Glomerular endothelial cell (primary cell): Measurements from ENCODE around the gene UBC. TPM values are rescaled to one million over a fixed set of nuclear protein-coding genes. Genes with fewer than 3 reads are reported as not detected.
"Not testable (repeated sequence)": the region's sequence is repeated elsewhere in the genome, so short reads cannot be mapped to it uniquely, and the experiment has no call there.

Experiments used
- DNase-seq: peaks from one replicate; pipeline ENCODE4 v3.0.0-alpha.2; 2011; ENCODE audit warnings: low read depth, low spot score; ENCODE audit errors: extremely low read depth
- total RNA-seq: library from RNA; depleted of rRNA; stranded (reverse); fragments of >200 nt; gene quantifications from 2 replicates; pipeline ENCODE4 v1.2.3, GENCODE V29; 2015

Gene UBC
- total RNA-seq, 1 donor from 2014 or later, result 1,417 TPM

DNA sequence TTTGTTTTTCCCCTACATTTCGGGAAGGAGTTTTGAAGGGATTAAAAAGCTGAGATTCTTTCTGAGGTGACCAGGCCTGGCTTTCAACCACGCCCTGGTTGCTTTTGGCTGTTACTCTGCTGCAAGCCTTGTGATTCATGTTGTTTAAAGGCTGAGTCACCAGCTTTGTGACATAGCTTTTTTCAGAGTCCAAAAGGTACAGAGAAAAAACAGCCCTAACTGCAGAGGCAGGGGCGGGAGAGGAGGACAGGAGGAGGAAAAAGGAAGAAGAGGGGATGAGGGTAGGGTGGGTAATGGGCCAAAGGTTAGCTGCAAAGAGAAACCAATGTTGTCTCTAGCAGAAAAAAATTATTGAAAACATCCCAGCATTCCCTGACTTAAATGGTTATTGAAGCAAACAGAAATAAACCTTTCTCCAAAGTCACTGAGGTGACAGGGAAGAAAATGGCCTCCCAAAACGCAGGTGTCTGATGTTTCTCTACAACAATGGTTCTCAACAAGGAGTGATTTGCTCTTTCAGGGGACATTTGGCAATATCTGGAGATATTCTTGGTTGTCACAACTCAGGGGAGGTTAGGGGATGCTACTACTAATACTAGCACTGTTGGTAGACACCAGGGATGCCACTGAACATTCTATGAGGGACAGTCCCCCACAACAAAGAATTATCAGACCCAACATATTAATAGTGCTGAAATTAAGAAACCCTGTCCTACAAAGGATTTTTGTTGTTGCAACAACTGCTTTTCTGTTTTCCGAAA, 2.1 kb upstream of the UBC start:
- DNase-seq, result no peak

DNA sequence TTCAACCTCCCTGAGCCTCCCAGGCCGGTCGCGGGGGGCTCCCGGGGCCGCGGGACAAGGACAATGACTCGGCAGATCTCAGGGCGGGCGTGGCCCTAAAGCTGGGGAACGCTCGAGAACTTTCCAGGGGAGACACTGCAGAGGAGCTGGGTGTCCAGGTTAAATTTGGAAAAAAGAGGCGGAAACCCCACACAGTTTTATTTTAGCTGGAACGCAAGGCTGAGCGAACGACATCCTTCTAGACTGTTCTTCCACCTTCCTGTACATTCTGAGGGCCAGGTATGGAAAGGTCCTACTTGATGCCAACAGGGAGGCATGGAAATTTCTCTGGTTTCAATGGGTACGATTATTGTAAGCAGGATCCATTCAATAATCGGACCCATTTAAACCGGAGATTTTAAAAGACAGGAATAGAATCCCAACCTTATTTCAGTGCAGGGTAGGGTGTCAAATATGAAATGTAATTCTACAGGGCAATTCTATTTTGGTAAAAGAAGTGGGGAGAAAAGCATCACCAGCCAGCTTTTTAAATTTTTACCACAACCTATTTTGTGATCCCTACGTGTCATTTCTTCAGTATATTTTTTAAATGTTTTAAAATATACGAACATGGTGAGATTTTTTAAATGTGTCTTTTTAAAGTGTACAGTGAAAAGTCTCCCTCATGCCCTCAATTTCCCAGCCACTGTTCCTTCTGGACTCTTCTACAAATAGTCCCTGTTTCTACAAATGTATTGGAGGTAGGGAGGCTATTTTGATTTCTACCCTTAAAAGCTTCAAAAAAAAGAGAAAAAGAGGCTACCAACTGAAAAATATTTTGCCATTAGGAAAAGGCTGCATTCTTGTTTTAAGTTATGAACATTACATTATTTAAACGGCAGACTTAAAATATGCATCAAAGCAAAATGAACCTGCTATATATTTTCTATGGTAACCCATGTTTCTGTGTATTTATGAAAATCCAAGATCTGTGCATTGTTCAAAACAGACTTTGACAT, 1.1 kb upstream of the UBC start:
- no peak for DNase-seq

DNA sequence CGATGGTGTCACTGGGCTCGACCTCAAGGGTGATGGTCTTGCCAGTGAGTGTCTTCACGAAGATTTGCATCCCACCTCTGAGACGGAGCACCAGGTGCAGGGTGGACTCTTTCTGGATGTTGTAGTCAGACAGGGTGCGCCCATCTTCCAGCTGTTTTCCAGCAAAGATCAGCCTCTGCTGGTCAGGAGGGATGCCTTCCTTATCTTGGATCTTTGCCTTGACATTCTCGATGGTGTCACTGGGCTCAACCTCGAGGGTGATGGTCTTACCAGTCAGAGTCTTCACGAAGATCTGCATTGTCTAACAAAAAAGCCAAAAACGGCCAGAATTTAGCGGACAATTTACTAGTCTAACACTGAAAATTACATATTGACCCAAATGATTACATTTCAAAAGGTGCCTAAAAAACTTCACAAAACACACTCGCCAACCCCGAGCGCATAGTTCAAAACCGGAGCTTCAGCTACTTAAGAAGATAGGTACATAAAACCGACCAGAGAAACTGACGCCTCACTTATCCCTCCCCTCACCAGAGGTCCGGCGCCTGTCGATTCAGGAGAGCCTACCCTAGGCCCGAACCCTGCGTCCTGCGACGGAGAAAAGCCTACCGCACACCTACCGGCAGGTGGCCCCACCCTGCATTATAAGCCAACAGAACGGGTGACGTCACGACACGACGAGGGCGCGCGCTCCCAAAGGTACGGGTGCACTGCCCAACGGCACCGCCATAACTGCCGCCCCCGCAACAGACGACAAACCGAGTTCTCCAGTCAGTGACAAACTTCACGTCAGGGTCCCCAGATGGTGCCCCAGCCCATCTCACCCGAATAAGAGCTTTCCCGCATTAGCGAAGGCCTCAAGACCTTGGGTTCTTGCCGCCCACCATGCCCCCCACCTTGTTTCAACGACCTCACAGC, 717 bp downstream of the UBC start:
- no peak for DNase-seq

DNA sequence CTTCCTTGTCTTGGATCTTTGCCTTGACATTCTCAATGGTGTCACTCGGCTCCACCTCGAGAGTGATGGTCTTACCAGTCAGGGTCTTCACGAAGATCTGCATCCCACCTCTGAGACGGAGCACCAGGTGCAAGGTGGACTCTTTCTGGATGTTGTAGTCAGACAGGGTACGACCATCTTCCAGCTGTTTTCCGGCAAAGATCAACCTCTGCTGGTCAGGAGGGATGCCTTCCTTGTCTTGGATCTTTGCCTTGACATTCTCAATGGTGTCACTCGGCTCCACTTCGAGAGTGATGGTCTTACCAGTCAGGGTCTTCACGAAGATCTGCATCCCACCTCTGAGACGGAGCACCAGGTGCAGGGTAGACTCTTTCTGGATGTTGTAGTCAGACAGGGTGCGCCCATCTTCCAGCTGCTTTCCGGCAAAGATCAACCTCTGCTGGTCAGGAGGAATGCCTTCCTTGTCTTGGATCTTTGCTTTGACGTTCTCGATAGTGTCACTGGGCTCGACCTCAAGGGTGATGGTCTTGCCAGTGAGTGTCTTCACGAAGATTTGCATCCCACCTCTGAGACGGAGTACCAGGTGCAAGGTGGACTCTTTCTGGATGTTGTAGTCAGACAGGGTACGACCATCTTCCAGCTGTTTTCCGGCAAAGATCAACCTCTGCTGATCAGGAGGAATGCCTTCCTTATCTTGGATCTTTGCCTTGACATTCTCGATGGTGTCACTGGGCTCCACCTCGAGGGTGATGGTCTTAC, 1.7 kb downstream of the UBC start:
- not testable (repeated sequence) for DNase-seq

DNA sequence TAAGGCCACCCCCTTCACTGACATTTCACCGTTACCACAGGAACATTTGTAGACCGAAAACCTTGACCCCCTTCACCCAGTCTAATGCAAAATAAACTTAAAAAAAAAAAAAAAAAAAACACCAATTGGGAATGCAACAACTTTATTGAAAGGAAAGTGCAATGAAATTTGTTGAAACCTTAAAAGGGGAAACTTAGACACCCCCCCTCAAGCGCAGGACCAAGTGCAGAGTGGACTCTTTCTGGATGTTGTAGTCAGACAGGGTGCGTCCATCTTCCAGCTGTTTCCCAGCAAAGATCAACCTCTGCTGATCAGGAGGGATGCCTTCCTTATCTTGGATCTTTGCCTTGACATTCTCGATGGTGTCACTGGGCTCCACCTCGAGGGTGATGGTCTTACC, 2.9 kb downstream of the UBC start:
- DNase-seq, result not testable (repeated sequence)

DNA sequence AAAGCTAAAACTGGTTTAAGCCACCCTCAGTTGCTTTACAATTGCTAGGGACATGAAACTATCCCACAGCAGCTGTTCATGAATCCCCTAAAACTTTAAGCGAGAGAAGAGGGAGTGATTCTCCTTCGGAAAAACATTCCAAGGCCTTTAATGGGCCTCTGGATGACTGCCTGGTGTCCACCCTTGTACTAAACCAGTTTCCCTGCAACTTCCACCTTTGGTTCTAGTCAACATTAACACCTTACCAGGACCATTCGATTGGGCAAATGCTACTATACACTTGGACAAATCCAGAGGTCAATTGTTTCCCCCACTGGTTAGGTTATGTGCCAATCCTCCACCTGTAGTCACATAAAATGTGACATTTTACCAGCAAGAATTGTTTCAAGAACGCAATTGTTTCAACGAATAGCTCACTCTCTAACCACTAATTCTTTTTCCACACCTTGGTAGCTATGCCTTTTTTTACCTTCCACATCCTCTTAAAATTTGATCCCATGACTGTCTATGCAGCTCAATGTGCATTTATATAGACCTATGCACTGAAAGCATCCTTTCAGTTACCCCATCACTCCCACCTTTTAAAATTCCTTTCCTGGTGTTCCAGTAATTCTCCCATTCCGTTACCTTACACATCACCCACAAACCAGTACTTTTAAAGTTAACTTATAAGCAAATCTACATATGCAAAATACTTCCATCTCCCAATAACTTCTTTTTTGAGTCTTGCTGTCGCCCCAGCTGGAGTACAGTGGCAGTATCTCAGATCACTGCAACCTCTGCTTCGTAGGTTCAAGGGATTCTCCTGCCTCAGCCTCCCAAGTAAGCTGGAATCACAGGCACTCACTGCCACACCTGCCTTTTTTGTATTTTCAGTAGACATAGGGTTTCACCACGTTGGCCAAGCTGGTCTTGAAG, 3.6 kb downstream of the UBC start:
- DNase-seq, result no peak

DNA sequence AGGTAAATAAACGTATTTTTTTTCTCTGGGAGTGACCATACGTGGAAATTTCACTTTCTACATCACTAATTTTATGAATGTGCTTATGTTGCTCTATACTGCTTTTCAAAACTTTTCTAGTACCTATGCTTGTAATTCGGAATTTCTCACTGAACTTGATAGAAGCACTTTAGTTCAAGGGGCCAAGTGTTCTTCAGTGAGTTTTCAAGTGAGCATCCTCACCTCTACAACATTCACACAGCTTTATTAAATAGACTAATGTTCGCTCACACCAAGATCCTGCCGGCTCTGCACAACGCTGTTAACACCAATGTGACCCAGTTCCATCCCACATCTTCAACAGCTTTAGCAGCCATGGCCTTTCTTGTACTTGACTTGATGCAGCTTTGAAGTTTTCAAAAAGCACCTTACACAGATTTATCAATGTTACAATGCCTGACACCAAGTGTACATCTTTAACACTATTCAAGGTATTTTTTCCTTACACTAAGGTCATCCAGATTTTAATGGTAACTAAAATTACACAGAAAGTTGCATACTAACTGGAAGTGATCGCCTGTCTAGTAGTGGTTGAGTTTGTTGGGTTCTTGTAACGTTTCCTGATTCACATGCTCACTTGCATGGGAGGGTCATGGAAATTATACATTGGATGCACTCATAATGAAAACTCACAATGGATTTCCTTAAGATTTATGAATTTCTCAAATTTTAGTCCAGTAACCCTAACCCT, 4.5 kb downstream of the UBC start:
- no peak for DNase-seq

DNA sequence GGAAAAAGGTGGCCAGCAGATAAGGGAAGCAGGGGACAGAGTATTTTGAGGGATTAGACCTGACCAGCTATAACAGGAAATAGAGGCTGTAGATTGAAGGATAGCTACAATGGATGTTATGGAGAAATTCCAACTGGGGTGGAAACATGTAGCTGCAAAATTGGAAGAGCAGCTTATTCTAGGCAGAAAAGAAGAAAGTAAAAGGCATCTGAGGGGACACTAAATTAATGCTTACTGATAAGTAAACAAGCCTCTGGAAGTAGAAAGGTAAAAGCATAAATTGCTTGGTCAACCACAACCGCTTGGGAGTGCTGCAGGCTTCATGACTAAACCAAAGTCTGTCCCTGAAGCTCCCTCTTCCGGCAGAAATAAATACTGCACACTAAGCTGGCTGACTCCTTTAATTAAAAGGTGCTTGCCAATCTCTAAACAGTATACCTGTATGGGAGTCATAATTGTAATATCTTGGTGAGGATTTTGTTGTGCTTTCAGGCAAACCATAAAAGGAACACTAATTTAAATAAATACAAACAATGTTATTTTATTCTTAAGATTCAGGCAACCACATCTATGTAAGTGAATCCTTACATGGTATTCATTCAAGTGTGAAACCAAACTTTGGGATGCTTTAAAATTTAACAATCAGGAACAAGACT, 7.7 kb downstream of the UBC start:
- peak; percentile 94 for DNase-seq

DNA sequence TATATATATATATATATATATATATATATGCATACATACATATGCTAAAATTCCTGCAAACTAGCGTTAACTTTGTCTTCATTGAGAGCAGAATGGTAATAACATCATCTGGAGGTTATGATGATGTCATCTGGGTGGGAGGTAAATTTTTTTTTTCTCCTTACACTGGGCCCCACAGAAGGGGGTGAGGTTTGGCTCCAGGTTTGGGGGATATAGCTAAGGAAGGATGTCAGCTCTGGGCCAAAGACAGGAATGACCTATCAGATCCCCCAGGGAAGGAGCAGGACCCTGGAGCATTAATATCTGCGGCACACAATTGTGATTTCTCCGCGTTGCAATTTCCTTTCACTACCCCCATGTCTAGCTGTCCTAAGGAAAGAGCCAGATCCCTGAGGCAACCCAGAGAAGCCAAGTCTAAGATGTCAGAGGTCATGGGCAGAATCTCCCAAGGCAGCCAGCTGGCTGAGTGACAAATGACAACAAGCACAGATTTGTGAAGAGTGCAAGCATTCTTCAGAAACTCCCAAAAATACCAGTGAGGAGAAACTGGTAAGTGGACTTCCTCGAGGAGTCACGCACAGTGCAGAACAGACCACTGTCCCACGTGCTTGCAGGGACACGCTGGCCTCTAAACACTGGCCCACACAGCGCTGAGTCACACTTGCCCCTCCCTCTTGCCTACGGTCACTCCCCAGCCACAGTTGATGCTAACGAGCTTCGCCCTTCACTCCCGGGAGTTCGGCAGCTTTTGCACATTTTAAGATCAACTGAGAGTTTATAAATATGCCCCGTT, 9.9 kb downstream of the UBC start:
- DNase-seq, result no peak

DNA sequence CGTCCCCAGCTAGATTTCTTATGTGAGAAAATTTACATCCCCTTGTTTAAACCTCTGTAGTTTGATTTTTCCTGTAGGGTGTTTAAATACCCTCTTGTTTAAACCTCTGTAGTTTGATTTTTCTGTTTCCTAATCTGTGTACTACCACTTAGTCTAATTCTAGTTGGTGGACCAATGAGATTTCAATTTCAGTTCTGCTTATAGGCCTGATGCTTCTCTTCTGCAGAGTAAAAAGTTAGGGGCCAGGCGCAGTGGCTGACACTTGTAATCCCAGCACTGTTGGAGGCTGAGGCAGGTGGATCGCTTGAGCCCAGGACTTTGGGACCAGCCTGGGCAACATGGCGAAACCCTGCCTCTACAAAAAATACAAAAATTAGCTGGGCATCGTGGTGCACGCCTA, 11.5 kb downstream of the UBC start:
- DNase-seq, result no peak

DNA sequence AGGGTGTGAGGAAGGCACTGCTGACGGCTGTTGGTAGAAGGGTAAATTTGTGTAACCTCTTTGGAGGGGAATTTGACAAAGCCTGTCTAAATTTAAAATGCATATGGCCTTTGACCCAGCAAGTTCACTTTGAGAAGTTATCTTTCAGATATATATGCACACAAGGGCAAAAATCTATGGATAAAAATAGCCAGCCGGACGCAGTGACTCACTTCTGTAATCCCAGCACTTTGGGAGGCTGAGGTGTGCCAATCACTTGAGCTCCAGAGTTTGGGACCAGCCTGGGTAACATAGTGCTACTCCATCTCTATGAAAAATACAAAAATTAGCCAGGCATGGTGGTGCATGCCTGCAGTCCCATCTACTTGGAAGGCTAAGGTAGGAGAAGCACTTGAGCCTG, 13.4 kb downstream of the UBC start:
- DNase-seq, result no peak

DNA sequence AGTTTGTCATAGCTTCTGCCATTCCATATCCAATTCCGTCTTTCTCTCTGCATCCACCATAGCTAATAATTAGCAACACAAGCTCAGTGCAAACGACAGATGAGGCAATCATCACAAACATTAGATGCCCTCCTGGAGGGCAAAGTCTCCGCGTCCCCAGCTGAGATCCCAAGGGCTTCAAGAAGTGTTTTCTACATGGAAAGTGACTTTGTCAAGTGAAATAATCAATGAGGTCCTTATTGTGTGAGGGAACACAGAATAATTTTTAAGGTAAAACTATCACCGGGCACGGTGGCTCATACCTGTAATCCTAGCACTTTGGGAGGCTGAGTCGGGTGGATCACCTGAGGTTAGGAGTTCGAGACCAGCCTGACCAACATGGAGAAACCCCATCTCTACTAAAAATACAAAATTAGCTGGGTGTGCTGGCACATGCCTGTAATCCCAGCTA, 14.1 kb downstream of the UBC start:
- not testable (repeated sequence) for DNase-seq

DNA sequence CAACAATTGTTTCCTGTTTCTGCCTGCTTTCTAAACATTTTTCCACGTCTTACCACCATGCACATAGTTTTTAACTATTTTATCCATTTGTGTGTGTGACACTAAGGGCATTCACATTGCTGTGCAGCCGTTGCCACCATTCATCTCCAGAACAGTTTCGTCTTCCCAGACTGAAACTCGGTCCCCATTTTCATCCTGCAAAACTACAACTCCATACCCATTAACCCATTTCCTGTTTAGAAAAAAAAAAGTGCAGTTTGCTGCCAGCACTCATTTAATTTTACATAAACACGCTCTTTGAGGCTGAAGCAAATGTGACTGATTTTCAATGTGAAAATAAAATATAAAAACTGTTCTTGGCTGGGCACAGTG, 15.5 kb downstream of the UBC start:
- no peak for DNase-seq

DNA sequence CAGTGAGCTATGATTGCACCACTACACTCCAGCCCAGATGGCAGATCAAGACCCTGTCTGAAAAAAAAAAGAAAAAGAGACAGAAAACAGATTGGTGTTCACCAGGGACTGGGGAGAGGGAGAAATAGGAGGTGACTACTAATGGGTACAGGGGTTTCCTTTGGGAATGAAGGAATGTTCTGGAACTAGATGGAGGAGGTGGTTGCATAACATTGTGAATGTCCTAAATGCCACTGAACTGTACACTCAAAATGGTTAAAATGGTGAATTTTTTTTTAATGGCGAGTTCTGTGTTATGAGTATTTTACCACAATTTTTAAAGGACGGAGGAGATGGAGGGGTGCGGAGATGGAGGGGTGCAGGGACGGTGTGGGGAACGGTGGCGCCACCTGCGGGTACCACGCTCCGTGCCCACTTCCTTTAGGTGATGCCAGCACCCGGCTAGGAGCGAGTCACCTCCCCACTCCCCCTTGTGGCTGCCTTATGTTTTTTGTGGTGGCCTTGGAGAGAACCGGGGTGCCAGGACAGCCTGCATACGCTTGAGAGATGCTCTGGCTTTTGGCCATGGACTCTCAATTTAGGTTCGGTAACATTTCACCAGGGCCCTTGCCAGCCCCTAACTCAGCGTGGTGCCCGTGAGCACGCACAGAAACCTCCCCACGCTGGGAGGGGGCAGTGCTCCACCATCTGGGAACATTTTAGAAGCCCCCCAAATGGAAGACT, 16.1 kb downstream of the UBC start:
- no peak for DNase-seq

DNA sequence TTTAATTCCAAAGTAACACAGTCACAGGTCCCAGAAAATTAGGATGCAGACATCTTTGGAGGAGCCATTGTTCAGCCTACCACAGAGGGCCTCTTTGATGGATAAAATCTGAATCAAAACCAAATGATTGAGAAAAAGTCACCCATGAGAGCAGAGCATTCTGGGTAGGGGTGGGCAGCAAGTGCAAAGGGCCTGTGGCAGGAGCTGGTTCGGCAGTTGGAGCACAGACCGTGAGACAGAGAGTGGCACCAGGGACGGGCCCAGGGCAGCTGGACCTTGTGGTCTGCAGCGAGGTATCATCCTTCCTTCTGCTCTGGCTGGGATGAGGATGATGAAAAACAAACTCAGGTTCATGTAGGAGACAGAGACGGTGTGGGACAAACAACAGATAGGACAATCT, 18.0 kb downstream of the UBC start:
- DNase-seq, result no peak

DNA sequence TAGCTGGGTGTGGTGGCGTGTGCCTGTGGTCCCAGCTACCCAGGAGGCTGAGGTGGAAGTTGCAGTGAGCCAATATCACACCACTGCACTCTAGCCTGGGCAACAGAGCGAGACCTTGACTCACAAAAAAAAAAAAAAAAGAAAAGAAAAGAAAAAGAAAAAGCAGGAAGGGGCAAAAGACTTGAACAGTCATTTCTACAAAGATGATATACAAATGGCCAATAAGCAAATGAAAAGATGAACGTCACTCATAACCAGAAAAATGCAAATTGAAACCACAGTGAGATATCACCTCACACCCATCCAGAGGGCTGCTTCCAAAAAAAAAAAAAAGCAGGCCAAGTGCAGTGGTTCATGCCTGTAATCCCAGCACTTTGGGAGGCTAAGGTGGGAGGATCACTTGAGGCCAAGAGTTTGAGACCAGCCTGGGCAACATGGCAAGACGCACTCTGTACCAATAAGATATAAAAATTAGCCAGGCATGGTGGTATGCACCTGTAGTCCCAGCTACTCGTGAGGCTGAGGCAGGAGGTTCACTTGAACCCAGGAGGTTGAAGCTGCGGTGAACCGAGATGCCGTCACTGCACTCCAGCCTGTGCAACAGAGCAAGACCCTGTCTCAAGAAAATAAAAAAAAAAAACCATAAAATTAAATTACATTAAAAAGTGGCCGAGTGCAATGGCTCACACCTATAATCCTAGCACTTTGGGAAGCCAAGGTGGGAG, 20.5 kb downstream of the UBC start:
- DNase-seq, result no peak
